ENCODE measurements around the gene THOC5.
"Not testable (repeated sequence)": the region's sequence is repeated elsewhere in the genome, so short reads cannot be mapped to it uniquely, and the experiment has no call there.

Gene THOC5

DNA sequence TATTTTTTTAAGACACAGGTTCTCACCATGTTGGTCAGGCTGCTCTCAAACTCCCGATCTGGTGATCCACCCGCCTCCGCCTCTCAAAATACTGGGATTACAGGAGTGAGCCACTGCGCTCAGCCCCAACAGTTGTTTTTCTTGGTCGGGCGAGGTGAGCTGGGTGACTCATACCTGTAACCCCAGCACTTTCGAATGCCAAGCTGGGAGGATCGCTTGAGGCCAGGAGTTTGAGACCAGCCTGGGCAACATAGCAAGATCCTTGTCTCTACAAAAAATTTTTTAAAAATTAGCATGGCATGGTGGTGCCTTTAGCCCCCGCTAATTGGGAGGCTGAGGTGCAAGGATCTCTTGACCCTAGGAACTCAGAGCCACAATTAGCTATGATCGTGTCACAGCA lies 42.9 kb upstream of the THOC5 start:
- TF ChIP-seq ZNF565 (CRISPR knock-in tag; conservative IDR thresholded peaks at IDR 0.05; ENCODE audit: low read depth) (no peak), ZFP30 (CRISPR knock-in tag; IDR thresholded peaks at IDR 0.05) (no peak), ZFP3 (CRISPR knock-in tag; IDR thresholded peaks at IDR 0.05) (no peak), ISL1 (CRISPR knock-in tag; IDR thresholded peaks at IDR 0.05) (no peak), ESRRG (CRISPR knock-in tag; IDR thresholded peaks at IDR 0.05) (no peak), PPARA (CRISPR knock-in tag; IDR thresholded peaks at IDR 0.05; ENCODE audit: borderline replicate concordance) (no peak), TOX (CRISPR knock-in tag; IDR thresholded peaks at IDR 0.05; ENCODE audit: borderline replicate concordance) (no peak), SNAI2 (CRISPR knock-in tag; IDR thresholded peaks at IDR 0.05) (no peak), TCF4 (CRISPR knock-in tag; IDR thresholded peaks at IDR 0.05; ENCODE audit: borderline replicate concordance) (no peak), ZNF8 (CRISPR knock-in tag; IDR thresholded peaks at IDR 0.05) (no peak), ZC3H10 (CRISPR knock-in tag; IDR thresholded peaks at IDR 0.05) (no peak), BACH2 (CRISPR knock-in tag; IDR thresholded peaks at IDR 0.05; ENCODE audit: borderline replicate concordance) (no peak)
- TF ChIP-seq, protein P1, sequence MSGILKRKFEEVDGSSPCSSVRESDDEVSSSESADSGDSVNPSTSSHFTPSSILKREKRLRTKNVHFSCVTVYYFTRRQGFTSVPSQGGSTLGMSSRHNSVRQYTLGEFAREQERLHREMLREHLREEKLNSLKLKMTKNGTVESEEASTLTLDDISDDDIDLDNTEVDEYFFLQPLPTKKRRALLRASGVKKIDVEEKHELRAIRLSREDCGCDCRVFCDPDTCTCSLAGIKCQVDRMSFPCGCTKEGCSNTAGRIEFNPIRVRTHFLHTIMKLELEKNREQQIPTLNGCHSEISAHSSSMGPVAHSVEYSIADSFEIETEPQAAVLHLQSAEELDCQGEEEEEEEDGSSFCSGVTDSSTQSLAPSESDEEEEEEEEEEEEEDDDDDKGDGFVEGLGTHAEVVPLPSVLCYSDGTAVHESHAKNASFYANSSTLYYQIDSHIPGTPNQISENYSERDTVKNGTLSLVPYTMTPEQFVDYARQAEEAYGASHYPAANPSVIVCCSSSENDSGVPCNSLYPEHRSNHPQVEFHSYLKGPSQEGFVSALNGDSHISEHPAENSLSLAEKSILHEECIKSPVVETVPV (CRISPR knock-in tag; IDR thresholded peaks at IDR 0.05), result no peak
- TF ChIP-seq, protein P2, sequence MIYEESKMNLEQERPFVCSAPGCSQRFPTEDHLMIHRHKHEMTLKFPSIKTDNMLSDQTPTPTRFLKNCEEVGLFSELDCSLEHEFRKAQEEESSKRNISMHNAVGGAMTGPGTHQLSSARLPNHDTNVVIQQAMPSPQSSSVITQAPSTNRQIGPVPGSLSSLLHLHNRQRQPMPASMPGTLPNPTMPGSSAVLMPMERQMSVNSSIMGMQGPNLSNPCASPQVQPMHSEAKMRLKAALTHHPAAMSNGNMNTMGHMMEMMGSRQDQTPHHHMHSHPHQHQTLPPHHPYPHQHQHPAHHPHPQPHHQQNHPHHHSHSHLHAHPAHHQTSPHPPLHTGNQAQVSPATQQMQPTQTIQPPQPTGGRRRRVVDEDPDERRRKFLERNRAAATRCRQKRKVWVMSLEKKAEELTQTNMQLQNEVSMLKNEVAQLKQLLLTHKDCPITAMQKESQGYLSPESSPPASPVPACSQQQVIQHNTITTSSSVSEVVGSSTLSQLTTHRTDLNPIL (CRISPR knock-in tag; IDR thresholded peaks at IDR 0.05; ENCODE audit: low read depth), result no peak
- TF ChIP-seq, protein P3, sequence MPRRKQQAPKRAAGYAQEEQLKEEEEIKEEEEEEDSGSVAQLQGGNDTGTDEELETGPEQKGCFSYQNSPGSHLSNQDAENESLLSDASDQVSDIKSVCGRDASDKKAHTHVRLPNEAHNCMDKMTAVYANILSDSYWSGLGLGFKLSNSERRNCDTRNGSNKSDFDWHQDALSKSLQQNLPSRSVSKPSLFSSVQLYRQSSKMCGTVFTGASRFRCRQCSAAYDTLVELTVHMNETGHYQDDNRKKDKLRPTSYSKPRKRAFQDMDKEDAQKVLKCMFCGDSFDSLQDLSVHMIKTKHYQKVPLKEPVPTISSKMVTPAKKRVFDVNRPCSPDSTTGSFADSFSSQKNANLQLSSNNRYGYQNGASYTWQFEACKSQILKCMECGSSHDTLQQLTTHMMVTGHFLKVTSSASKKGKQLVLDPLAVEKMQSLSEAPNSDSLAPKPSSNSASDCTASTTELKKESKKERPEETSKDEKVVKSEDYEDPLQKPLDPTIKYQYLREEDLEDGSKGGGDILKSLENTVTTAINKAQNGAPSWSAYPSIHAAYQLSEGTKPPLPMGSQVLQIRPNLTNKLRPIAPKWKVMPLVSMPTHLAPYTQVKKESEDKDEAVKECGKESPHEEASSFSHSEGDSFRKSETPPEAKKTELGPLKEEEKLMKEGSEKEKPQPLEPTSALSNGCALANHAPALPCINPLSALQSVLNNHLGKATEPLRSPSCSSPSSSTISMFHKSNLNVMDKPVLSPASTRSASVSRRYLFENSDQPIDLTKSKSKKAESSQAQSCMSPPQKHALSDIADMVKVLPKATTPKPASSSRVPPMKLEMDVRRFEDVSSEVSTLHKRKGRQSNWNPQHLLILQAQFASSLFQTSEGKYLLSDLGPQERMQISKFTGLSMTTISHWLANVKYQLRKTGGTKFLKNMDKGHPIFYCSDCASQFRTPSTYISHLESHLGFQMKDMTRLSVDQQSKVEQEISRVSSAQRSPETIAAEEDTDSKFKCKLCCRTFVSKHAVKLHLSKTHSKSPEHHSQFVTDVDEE (CRISPR knock-in tag; IDR thresholded peaks at IDR 0.05), result no peak
- no peak for ATAC-seq

DNA sequence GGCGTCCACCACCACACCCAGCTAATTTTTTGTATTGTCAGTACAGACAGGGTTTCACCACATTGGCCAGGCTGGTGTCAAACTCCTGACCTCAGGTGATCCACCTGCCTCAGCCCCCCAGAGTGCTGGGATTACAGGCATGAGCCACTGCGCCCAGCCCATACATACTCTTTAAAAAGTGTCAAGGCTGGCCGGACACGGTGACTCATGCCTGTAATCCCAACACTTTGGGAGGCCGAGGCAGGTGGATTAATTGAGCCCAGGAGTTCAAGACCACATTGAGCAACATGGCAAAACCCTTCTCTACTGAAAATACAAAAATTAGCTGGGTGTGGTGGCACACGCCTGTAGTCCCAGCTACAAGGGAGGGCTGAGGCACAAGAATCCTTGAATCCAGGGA lies 40.9 kb upstream of the THOC5 start:
- not testable (repeated sequence) for ATAC-seq

DNA sequence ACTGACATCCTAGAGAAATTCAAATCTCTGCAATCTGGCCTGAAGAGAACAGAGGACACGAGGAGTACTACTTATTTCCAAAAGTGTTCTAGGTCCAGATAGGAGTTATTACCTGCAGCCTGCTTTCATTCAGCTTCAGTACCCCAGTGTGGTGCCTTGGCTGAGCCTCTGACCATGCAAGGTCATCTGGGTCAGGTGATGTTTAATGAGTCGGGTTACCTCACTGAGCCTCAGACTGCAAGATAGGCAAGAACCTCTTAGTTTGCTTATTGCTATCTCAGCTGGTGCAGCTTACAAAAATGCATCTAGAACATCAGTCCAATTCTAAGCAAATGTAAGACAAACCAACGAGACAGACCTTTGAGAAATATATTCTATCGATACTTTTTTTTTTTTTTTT lies 40.4 kb upstream of the THOC5 start:
- TF ChIP-seq ZFP3 (CRISPR knock-in tag; IDR thresholded peaks at IDR 0.05) (no peak), ZNF565 (CRISPR knock-in tag; conservative IDR thresholded peaks at IDR 0.05; ENCODE audit: low read depth) (no peak), ZNF8 (CRISPR knock-in tag; IDR thresholded peaks at IDR 0.05) (no peak), PPARA (CRISPR knock-in tag; IDR thresholded peaks at IDR 0.05; ENCODE audit: borderline replicate concordance) (no peak), ZNF70 (CRISPR knock-in tag; IDR thresholded peaks at IDR 0.05) (no peak), BACH2 (CRISPR knock-in tag; IDR thresholded peaks at IDR 0.05; ENCODE audit: borderline replicate concordance) (no peak), TCF4 (CRISPR knock-in tag; IDR thresholded peaks at IDR 0.05; ENCODE audit: borderline replicate concordance) (no peak)
- TF ChIP-seq, protein P1 (CRISPR knock-in tag; IDR thresholded peaks at IDR 0.05), result no peak
- TF ChIP-seq, protein P3 (CRISPR knock-in tag; IDR thresholded peaks at IDR 0.05), result no peak
- TF ChIP-seq, protein P4, sequence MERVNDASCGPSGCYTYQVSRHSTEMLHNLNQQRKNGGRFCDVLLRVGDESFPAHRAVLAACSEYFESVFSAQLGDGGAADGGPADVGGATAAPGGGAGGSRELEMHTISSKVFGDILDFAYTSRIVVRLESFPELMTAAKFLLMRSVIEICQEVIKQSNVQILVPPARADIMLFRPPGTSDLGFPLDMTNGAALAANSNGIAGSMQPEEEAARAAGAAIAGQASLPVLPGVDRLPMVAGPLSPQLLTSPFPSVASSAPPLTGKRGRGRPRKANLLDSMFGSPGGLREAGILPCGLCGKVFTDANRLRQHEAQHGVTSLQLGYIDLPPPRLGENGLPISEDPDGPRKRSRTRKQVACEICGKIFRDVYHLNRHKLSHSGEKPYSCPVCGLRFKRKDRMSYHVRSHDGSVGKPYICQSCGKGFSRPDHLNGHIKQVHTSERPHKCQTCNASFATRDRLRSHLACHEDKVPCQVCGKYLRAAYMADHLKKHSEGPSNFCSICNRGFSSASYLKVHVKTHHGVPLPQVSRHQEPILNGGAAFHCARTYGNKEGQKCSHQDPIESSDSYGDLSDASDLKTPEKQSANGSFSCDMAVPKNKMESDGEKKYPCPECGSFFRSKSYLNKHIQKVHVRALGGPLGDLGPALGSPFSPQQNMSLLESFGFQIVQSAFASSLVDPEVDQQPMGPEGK (CRISPR knock-in tag; IDR thresholded peaks at IDR 0.05; ENCODE audit: borderline replicate concordance), result no peak
- no peak for ATAC-seq
